ENCODE data around the gene MYO18A.

The MYO18A gene

DNA sequence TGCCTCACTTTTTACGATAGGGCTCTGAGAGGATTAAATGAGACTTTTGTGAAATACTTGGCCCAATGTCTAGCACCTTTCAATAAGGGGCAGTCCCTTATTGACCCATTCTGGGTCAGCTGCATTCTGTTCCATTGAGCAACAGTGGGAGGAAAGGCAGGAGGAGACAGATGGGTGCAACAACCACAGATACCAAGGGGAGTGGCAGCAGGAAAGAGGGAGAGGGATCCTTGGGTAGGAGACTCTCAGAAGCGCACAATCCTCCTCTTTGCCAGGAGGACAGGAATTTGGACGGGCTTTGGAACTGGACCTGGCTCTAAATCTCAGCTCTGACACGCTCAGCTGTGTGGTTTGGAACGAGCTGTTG is 133.7 kb downstream of the MYO18A start:
- no peak overlapping the region for H3K27ac Mint-ChIP-seq
- no peak overlapping the region for H3K4me3 Mint-ChIP-seq
- H3K9me3 Mint-ChIP-seq: no peaks in the 10 kb centered on the region
- H3K27me3 Mint-ChIP-seq: peaks cover 1% of the 10 kb centered on the region
- H3K4me1 Mint-ChIP-seq: no peaks in the 10 kb centered on the region
- no peaks in the 10 kb centered on the region for H3K36me3 Mint-ChIP-seq

DNA sequence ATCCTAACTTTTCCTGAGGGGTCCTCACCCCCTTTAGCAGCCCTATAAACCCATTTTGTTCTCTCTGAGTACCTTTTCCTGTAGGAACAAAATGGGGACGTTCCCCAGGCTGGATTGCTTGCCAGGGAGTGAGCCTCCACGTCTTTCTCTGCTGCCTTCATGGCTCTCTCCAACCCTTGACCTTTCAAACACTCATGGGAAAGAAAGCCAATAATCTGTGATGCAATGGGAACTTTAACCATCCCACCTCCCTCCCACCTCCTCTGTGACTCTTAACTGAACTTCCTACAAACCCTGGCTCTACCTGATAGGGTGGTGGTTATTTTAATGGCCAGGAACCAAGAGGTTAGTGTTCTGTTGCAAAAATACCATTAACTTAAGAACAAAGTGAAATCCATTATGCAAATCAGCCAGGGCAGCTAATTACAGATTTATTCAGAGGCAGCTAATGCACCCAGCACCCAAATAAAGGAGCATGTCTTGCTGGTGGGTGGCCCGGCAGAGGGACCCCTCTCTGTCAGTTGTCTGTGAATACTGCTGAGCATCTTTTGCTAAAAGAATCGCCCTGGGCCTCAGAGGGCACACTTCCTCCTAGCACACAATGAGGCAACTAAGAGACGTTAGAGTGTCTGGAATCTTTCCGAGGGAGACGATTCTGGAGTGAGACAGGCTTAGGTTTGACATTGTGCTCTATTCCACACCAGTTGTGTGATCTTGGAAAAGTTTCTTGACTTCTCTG is 134.3 kb downstream of the MYO18A start:
- peaks cover 1% of the 10 kb centered on the region for H3K27me3 Mint-ChIP-seq
- H3K36me3 Mint-ChIP-seq: no peaks in the 10 kb centered on the region
- H3K27ac Mint-ChIP-seq: no peak overlapping the region
- no peak overlapping the region for H3K4me3 Mint-ChIP-seq
- H3K4me1 Mint-ChIP-seq: no peaks in the 10 kb centered on the region
- H3K9me3 Mint-ChIP-seq: no peaks in the 10 kb centered on the region

DNA sequence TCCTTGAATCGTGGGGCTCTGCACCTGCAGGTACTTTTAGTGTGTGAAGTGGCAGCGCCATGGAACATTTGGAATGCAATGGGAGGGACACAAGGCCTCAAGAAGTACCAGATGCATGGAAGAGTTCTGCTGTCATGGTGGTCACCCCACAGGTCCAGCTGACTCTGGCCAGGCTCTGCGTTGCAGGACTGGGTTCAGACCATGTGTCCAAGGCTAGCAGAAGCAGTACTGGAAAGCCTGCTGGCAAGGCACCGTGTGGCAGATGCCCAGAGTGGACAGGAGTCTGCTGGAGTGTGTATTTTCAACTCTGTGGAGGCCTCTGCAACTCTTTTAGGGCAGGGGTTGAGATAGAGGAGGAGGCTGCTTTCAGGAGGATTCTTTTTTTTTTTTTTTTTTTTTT is 135.2 kb downstream of the MYO18A start:
- H3K4me1 Mint-ChIP-seq: no peaks in the 10 kb centered on the region
- H3K27ac Mint-ChIP-seq: no peak overlapping the region
- no peaks in the 10 kb centered on the region for H3K36me3 Mint-ChIP-seq
- H3K27me3 Mint-ChIP-seq: peaks cover 1% of the 10 kb centered on the region
- H3K9me3 Mint-ChIP-seq: no peaks in the 10 kb centered on the region
- no peak overlapping the region for H3K4me3 Mint-ChIP-seq

DNA sequence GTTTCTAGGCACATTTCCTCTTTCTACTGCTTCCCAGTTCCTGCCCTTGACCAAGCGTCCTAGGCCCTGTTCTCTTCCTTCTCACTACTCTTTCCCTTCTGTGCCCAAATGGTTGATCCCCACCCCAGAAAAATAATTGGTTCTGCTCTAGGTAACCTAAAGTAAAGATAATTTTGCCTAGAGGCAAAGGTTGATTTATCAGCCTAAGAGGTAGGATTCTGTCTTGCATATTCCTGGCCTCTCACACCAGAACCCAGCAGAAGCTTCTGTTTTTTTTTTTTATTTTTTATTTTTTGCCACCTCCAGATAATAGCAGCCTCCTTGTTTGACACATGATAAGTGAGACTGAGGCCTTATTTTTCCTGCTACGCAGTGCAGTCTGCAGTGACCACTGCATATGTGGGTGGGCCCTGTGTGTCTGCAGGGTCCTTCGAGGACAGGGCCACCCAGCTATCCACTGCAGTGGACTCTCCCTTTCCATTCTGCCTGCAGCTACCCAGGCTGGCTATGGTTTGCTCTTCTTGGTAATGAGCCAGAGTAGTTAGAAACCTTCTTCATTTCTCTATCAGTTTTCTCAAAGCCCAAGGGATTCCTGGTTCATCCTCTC is 136.6 kb downstream of the MYO18A start:
- no peaks in the 10 kb centered on the region for H3K9me3 Mint-ChIP-seq
- peaks cover 5% of the 10 kb centered on the region for H3K27me3 Mint-ChIP-seq
- H3K4me1 Mint-ChIP-seq: no peaks in the 10 kb centered on the region
- H3K4me3 Mint-ChIP-seq: no peak overlapping the region
- no peaks in the 10 kb centered on the region for H3K36me3 Mint-ChIP-seq
- no peak overlapping the region for H3K27ac Mint-ChIP-seq

DNA sequence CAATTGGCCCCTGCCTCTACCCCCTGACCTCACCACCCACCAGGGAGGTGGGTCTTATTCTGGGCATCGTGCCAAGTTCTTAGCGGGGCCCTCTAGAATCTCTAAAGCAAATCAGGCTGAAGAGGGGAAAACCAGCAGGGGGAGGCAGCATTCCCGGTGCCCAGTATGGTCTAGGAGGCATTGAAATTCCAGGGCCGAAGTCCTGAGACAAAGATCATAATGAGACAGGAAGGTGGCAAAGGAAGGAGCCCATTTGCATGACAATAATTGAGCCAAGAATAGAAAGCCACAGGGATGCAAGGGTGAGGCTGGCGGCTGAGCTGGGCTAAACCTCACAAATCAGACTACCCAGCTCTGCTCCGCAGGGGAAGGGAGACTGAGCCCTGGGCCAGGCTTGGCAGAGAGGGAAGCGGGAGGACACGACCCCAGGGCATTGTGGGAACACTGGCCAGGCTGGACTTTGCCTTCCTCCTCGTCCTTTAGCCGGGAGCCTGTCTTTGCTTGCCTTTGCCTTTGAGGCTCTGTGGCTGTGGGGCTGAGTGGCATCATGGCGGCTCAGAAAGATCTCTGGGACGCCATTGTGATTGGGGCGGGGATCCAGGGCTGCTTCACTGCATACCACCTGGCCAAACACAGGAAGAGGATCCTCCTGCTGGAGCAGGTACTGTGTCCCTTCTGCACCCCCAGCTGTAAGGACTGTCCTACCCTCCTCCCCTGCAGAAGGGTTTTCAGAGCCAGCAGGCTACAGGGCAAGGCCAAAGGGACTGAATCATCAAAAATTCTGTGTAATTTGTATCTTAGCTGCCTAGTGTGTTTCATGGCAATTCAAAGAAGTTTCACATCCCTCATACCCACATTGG is 137.3 kb downstream of the MYO18A start, which contains the start of gene PIPOX:
Gene PIPOX, plus strand, starts transcription at position 463 of the 860 bp plus-strand sequence. Its CDS starts 85 bp downstream, at position 548.
- Mint-ChIP-seq H3K36me3 (no peaks in the 10 kb centered on the region), H3K4me1 (no peaks in the 10 kb centered on the region), H3K27me3 (peaks cover 5% of the 10 kb centered on the region), H3K9me3 (no peaks in the 10 kb centered on the region), H3K4me3 (no peak within 1 kb of the TSS), H3K27ac (no peak within 1 kb of the TSS)

DNA sequence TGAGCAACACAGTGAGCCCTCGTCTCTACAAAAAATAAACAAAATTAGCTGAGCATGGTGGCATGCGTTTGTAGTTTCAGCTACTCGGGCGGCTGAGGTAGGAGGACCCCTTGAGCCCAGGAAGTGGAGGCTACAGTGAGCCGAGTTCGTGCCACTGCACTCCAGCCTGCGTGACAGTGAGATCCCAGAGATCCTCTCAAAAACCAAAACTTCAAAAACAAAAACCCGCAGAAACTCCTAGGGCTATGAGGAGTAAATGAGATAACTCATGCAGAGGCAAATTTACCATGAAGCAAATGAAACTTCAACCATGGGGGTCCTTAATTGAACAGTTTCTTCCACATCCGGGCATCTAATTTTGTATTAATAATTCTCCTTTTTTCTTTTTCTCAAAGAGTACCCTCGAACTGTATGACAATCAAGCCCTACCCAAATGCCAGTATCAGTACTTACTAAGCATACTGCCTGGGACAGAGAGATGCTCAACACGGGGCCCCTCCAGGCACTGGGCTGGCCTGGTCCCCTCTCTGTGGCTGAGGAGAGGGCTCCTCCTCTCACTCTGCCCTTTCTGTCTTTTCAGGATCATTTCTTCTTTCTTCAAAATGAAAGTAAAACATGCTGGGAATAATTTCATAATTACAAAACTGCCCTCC is 138.0 kb downstream of the MYO18A start:
- no peaks in the 10 kb centered on the region for H3K9me3 Mint-ChIP-seq
- H3K27me3 Mint-ChIP-seq: peaks cover 5% of the 10 kb centered on the region
- H3K27ac Mint-ChIP-seq: no peak overlapping the region
- no peak overlapping the region for H3K4me3 Mint-ChIP-seq
- H3K4me1 Mint-ChIP-seq: no peaks in the 10 kb centered on the region
- H3K36me3 Mint-ChIP-seq: no peaks in the 10 kb centered on the region

DNA sequence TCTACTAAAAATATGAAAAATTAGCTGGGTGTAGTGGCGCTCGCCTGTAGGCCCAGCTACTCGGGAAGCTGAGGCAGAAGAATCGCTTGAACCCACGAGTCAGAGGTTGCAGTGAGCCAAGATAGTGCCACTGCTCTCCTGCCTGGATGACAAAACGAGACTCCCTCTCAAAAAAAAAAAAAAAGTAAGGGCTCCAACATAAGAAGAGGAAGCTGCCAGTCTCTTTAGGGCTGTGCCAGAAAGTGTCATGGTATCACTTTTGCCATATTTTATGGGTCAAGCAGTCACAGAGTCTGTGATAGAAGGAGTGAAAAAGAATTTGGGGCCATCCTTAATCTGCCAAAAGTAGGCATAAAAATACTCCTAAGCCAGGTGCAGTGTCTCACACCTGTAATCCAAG is 138.6 kb downstream of the MYO18A start:
- Mint-ChIP-seq H3K4me1 (no peaks in the 10 kb centered on the region), H3K9me3 (no peaks in the 10 kb centered on the region), H3K4me3 (no peak overlapping the region), H3K27ac (no peak overlapping the region), H3K27me3 (peaks cover 6% of the 10 kb centered on the region), H3K36me3 (no peaks in the 10 kb centered on the region)

DNA sequence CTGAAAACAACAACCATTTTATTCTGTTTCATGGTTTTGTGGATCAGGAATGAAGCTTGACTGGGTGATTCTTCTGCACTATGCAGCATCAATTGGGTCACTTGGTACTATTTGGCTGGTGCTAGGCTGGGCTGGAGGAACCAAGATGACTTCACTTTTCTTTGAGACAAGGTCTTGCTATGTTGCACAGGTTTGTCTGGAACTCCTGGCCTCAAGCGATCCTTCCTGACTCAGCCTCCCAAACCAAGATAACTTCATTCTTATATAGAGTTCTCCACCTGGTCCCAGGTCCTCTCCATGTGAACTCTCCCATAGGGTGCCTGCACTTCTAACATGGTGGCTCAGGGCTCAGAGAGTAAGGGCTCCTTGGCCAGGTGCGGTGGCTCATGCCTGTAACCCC is 139.1 kb downstream of the MYO18A start:
- Mint-ChIP-seq H3K4me3 (no peak overlapping the region), H3K36me3 (no peaks in the 10 kb centered on the region), H3K27ac (no peak overlapping the region), H3K4me1 (no peaks in the 10 kb centered on the region), H3K9me3 (no peaks in the 10 kb centered on the region), H3K27me3 (peaks cover 6% of the 10 kb centered on the region)

DNA sequence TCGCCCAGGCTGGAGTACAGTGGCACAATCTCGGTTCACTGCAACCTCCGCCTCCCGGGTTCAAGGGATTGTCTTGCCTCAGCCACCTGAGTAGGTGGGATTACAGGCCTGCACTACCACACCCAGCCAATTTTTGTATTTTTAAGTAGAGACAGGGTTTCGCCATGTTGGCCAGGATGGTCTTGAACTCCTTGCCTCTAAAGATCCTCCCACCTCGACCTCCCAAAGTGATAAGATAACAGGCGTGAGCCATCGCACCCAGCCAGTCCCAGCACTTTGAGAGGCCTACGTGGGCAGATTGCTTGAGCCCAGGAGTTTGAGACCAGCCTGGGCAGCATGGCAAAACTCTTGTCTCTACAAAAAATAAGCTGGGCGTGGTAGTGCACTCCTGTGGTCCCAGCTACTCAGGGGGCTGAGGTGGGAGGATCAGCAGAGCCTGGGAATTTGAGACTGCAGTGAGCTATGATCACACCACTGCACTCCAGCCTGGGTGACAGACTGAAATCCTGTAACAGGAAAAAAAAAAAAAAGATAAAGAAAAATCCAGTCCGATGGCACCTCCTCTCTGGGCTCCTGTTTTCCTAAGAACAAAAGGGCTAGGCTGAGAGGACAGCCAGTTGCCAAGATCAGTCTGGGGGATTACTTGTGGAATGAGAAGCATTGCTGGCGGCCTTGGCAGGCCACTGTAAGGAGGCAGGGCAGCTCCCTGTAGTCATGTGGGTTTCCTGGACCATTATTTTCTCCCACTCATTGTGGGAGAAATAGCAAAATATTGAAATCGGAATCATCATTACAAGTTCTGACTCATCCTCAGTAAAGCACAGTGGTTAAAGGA is 140.2 kb downstream of the MYO18A start:
- Mint-ChIP-seq H3K4me3 (no peak overlapping the region), H3K4me1 (no peaks in the 10 kb centered on the region), H3K36me3 (peaks cover 2% of the 10 kb centered on the region), H3K27ac (no peak overlapping the region), H3K9me3 (peaks cover 4% of the 10 kb centered on the region), H3K27me3 (peaks cover 10% of the 10 kb centered on the region)

DNA sequence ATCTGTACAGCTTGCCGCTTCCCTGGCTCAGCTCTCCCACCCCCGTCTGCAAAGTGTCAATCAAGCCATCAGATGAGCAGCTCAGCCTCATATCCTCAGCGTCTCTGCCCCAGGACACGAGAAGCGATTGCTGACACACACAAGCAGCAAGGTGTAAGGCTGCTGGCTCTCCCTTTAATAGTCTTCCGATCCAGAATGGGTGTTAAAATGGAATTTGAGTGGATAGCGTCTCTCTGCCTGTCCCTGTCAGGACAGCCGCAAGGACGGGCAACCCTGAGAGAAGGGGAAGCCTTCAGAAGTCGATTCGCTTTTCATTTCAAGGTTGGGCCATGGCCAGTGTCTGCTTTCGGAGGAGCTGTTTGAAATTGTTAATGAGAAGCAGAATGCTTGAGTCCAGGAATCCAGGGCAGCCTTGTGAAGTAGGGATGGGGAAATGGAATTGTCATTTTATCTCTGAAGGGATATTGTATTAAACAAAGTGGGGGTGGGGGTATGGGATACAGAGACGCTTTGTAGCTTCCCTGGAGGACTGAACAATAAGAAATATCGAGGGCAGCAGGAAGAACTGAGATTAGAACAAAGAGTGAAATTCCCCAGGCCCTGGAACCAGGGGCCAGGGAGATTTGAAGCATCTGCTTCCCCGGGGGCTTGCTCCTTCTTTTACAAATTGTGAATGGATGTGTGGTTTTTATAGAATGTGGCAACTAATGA is 142.0 kb downstream of the MYO18A start:
- peaks cover 17% of the 10 kb centered on the region for H3K27me3 Mint-ChIP-seq
- H3K9me3 Mint-ChIP-seq: peaks cover 4% of the 10 kb centered on the region
- no peak overlapping the region for H3K4me3 Mint-ChIP-seq
- H3K36me3 Mint-ChIP-seq: peaks cover 2% of the 10 kb centered on the region
- no peak overlapping the region for H3K27ac Mint-ChIP-seq
- H3K4me1 Mint-ChIP-seq: no peaks in the 10 kb centered on the region

DNA sequence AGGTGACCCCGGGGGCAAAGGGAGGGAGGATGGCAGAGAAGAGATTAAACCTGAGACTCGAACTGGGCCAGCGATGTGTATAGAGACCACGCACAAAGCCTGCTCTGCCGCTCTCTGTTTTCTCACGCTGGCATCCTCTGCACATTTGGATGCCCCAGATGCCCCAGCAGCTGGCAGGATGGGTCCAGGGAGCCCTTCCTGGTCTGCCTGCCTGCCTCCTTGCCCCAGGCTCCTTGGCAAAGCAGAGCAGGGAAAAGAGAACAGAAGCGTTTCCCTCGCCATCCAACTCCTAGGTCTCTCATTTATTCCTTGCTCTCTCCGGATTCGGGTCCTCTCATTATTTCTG is 142.5 kb downstream of the MYO18A start:
- Mint-ChIP-seq H3K36me3 (peaks cover 2% of the 10 kb centered on the region), H3K27me3 (peaks cover 19% of the 10 kb centered on the region), H3K9me3 (peaks cover 4% of the 10 kb centered on the region), H3K4me1 (no peaks in the 10 kb centered on the region), H3K27ac (no peak overlapping the region), H3K4me3 (no peak overlapping the region)

DNA sequence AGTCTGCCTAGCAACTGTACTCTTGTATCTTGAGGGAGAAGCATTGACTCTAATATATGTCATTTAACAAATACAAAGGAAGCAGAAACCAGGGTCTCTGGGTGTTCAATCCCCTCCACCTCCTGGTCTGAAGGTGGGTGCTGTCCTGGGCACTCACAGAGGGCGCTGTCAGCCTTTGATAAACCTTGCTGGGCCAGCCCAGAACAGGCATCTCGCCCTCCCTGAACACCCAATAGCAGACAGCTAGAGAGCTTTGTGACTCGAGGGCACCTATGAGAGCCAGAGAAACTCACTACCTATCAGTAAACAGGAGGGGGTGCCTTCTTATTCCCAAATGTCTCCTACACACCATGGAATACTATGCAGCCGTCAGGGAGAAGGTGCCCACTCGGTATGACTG is 143.6 kb downstream of the MYO18A start:
- Mint-ChIP-seq H3K36me3 (peaks cover 3% of the 10 kb centered on the region), H3K4me3 (no peak overlapping the region), H3K4me1 (no peaks in the 10 kb centered on the region), H3K27me3 (peaks cover 29% of the 10 kb centered on the region), H3K9me3 (peaks cover 4% of the 10 kb centered on the region), H3K27ac (no peak overlapping the region)

DNA sequence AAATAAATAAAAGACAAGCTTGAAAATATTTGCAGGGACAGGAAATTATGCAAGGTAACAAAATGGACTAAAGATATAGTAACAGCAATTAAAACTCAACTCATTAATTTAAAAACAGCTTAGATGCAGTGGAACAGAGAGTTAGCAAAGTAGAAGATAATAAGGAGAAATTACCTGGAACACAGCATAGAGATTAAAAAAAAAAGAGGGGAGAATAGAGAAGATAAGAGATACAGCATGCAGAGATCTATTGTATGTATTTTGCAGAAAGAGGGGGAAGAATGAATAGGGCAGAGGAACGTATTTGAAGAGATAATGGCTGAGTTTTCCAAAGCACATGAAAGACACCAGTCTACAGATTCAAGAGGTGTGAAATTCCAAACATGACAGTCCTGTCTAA is 145.7 kb downstream of the MYO18A start:
- Mint-ChIP-seq H3K9me3 (peaks cover 4% of the 10 kb centered on the region), H3K27me3 (peaks cover 34% of the 10 kb centered on the region), H3K4me1 (no peaks in the 10 kb centered on the region), H3K4me3 (no peak overlapping the region), H3K36me3 (peaks cover 3% of the 10 kb centered on the region), H3K27ac (no peak overlapping the region)

DNA sequence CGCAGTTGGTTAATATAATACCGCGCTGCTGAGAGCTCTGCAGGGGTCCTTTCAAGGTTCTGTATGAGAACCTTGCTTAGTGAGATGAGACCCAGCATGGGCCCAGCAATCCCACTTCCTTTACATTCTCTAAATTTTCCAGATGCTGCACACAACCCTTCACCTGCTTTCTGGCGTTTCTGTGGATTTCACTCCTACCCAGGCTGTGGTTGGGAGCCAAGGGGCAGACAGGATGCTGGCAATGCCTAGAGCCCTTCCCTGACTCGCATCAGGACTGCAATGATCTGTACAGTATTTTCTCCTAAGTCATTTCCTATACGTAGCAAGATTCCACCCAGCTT is 147.4 kb downstream of the MYO18A start:
- Mint-ChIP-seq H3K9me3 (peaks cover 4% of the 10 kb centered on the region), H3K36me3 (peaks cover 3% of the 10 kb centered on the region), H3K27ac (no peak overlapping the region), H3K27me3 (peaks cover 32% of the 10 kb centered on the region), H3K4me1 (no peaks in the 10 kb centered on the region), H3K4me3 (no peak overlapping the region)

All from activated naive CD4-positive, alpha-beta T cell treated with anti-CD3 and anti-CD28 coated beads, Interleukin-2, amount 50 U/mL, for 24 hours (primary cell).